HG03025 (cell line): ENCODE results near the gene GPR78.

Source experiments
- ATAC-seq: cut with Tn5 transposase; IDR thresholded peaks from one replicate; pipeline ENCODE4 v1.9.1; 2021; ENCODE audit warnings: mild to moderate bottlenecking, moderate library complexity; ENCODE audit not compliant: unreplicated experiment, low FRiP score

The GPR78 gene

GRCh38 chr4:8598391-8599090, 18.3 kb downstream of the GPR78 start:
- no peak for ATAC-seq

DNA sequence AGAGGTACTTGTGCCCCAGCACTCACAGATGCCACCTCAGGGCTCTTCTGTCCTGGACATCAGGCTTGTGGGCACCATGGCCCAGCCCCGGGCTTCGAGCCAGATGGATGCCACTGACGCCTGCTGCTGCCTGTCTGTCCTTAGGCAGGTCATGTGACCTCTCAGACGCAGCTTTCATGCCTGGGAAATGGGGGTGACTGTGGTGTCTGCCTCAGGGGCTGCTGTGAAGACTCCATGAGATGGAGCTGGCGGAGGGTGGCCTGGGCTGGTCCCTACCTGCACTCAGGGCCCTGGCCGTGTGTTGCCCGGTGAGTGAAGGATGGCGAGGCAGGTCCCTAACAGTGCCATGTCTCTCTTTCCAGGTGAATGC, 18.9 kb downstream of the GPR78 start:
- ATAC-seq, result no peak

DNA sequence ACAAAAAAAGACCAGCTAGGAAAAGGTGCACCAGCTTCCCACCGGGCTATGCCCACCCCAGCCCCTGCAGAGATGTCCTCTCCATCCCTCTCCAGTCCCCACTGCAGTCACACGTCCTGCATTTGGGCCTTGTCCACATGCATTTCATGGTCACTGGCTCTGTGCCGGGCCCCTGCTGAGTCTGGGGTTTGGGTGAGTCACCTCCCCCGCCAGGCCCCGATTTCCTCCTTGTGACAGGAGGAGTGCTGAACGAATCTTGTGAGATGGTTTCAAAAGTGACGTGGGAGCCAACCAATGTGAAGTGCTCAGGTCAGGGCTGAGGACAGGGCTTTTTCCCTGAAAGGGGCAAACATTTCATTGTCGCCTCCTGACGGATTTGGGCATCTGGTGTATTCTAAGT, 19.5 kb downstream of the GPR78 start:
- ATAC-seq, result no peak

DNA sequence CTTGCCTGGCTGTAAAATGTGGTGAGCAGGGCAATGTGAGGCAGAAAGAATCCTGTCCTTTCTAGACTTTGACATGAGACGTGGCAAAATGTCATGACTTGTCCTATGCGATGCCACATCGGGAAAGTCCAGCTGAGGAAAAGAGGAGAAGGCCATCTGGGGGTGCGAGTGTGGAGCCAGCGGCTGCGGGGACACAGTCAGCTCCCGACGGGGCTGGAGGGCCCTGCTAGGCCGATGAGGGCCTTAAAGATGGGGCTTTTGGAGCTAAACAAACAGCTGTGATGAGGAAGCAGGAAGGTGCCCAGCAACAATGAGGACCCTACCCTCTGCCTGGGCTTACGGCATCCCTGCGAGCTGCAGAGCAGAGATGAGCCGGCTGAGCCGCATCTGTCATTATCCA, 20.1 kb downstream of the GPR78 start:
- ATAC-seq, result no peak

GRCh38 chr4:8600686-8601085, 20.5 kb downstream of the GPR78 start:
- no peak for ATAC-seq

- no peak for ATAC-seq
These were observed 20.9 kb downstream of the GPR78 start for GRCh38 chr4:8601086-8601485.

GRCh38 chr4:8601556-8601955, 21.4 kb downstream of the GPR78 start:
- no peak for ATAC-seq

DNA sequence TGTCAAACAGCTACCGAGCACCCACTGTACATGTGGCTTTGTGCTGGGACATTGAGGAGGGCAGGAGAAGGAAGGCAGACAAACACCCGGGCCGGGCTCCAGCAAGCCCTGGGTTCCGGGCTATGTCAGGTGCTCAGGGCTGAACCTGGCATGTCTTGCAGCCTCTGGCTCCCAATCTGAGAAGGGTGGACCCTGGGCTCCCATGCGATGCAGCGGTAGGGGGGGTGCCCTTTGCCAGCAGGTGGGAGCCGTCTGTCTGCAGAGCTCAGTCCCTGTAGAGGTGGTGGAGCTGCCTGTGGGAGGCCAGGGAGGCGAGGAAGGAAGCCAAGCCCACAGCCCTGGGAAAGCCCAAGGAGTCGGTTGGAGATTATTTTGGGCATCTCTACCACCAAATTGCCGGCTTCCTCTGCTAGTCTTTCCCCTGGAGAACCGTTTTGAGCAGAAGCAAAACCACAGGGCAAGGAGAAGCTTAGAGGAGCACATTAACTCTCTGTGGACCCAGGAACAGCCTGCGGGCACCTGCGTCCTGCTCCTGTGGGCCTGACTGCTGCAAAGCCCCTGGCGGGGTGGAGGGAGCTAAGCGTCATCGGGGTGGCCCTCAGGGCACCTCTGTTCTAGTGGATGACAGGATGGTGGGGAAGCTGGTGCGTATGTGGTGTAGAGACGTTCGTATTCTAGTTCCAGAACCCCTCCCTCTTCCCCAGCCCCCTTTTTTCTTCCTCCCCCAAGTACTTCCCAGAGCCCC, 22.7 kb downstream of the GPR78 start:
- ATAC-seq, result no peak

GRCh38 chr4:8603931-8604330, 23.7 kb downstream of the GPR78 start:
- ATAC-seq, result no peak

- no peak for ATAC-seq
These were observed 25.1 kb downstream of the GPR78 start for GRCh38 chr4:8605289-8605688.

- ATAC-seq, result no peak
These were observed 26.3 kb downstream of the GPR78 start for GRCh38 chr4:8606476-8606875.

DNA sequence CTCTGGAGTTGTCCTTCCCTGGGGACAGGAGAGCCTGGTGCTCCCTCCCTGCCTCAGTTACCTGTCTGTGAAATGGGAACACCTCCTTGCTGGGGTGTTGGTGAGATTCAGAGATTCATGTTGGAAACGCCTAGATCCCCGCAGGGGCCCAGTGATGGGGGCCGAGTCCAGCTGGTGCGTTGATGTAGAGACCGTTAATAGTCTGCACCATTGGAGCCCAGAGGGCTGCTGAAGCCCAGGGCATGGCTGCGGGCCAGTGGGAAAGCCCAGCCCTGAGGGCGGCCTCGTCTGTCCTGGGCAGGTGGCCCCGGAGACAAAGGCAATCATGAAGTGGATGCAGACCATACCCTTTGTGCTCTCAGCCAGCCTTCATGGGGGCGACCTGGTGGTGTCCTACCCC, 26.8 kb downstream of the GPR78 start:
- no peak for ATAC-seq

- ATAC-seq, result no peak
These were observed 27.6 kb downstream of the GPR78 start for GRCh38 chr4:8607603-8608481.

DNA sequence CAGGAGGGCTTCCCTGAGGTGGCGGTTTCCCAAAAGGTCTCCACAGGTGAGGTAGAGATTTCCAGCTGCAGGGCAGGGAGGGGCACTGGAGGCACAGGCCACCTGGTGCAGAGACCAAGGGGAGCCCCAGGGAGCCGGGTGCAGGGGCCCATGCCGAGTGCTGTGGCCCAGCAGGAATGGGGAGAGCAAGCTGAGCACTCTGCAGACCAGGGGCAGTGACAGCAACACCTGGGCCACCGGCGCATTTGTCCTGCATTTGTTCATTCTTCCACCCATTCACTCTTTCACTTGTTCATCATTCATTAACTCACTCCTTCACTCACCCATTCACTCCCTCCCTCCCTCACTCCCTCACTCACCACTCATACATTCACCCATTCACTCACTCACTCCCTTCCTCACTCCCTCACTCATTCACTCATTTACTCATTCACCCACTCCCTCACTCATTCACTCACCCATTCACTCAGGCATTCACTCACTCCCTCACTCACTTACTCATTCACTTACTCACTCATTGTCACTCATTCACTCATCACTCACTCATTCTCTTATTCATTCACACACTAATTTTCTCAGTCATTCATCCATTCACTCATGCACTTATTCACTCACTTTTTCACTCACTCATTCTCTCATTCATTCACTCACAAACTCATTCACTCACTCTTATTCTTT, 28.7 kb downstream of the GPR78 start:
- ATAC-seq, result no peak

DNA sequence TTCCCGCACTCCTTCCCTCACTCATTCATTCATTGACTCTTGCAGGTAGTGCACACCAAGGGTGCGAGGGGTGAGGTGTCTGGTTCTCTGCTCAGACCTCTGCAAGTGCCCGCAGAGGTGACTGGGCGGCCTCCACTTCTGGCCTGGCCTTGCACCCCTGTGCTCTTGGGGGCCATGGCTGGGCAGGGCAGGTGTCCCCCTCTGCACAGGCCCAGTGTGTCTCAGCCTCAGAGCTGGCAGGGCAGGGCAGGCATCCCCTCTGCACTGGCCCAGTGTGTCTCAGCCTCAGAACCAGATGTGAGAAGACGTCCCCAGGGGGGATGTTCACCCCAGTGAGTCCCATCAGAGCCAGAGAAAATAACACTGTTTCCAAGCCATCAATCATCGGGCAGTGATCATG, 29.2 kb downstream of the GPR78 start:
- no peak for ATAC-seq

DNA sequence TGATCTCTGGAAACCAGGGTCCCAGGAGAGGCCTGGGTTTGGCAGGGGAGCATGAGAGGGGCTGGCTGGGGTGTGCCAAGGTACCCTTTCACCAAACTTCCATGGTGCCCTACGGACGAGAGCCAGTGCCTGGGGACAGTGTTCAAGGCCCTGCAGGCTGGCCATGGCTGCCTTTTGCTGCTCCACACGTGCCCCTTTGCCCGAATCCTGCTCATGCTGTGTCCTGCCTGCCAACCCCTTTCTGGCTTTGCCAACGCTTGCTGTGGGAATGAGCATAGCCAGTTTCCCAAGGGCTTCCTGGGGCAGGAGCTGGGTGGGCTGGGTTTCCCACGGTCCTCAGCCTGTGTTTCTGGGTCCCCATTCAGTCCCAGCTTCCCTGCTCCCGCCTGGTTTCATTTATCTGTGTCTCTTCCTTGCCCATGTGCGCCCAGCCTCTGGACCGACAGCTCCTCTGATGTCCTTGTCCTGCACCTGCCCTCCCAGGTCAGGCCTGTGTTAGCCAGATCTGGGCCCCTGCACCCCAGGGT, 29.7 kb downstream of the GPR78 start:
- no peak for ATAC-seq

DNA sequence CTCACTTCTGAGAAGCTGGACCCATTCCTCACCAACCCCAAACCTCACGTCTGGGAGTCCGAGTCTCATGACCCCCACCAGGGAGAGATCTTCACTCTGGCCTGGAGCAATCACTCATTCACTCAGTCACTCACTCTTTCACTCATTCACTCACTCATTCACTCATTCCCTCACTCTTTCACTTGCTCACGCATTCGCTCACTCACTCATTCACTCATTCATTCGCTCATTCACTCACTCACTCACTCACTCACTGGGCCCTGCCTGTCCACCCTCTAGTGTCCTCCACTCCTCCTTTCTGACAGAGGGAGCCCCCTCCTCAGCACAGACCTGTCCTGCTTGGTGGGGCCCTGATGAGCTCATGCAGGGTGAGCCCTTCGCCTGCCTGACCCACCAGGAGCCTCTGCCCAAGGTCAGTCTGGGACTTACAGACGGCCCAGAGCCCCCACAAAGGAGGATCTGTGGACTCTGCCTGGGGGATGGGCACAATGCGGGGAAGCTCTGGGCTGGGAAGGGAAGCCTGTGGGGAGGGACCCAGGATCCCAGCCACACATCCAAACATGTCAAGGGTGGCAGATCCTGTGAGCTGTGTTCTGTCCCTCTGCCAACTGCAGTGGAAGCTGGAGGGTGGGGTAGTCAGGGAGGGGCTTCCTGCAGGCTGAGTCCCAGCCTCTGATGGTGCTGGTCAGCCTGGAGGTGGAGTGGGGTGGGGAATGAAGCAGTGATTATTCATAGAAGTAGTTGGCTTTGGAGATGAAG, 30.8 kb downstream of the GPR78 start:
- no peak for ATAC-seq

DNA sequence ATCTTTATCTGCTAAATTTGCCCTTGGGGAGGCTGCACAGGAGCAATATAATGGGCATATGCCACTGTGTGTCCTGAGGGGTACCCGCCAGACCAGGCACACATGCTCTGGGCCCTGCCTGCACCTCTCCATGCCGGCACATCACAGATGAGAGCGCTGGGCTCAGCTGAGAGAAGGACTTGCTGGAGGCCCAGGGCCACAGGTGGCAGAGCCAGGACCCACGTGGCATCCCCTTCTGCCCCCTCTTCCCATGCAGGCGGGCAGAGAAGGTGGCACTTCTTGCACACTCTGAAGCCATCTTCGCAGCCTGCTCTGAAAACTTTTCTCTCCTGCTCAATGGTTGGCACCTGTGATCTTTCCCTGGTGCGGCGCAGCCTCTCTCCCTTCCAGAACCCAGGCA, 32.5 kb downstream of the GPR78 start:
- no peak for ATAC-seq

GRCh38 chr4:8613421-8614364, 33.5 kb downstream of the GPR78 start:
- no peak for ATAC-seq
